Neural progenitor cell (in vitro differentiated cells): ENCODE measurements around the gene CNPY4. TPM values are rescaled to one million over a fixed set of nuclear protein-coding genes. Genes with fewer than 3 reads are reported as not detected.

Experiments used
- DNase-seq: peaks from one replicate; pipeline ENCODE4 v3.0.0-alpha.2; 2016; ENCODE audit warnings: low spot score
- H2AFZ ChIP-seq: fragments of 200-600 bp; sonication (generic); replicated peaks from 2 replicates; pipeline ENCODE4 v1.6.1; 2016; ENCODE audit warnings: antibody characterized with exemption
- H3F3A ChIP-seq: fragments of 200-600 bp; sonication (generic); 2 replicates; pipeline ENCODE4 v1.6.1; 2016; ENCODE audit warnings: antibody characterized with exemption, low read depth
- H3K27ac ChIP-seq: fragments of 200-600 bp; sonication (generic); 2 replicates; pipeline ENCODE4 v1.5.1; 2016; ENCODE audit warnings: mild to moderate bottlenecking
- H3K27me3 ChIP-seq: fragments of 200-600 bp; sonication (generic); 2 replicates; pipeline ENCODE4 v1.6.1; 2016; ENCODE audit warnings: mild to moderate bottlenecking, moderate library complexity
- H3K36me3 ChIP-seq: fragments of 200-600 bp; sonication (generic); 2 replicates; pipeline ENCODE4 v1.5.1; 2016
- H3K4me1 ChIP-seq: fragments of 200-600 bp; sonication (generic); 2 replicates; pipeline ENCODE4 v1.6.1; 2016; ENCODE audit warnings: mixed run types
- H3K4me2 ChIP-seq: fragments of 200-600 bp; sonication (generic); 2 replicates; pipeline ENCODE4 v1.6.1; 2016
- H3K4me3 ChIP-seq: fragments of 200-600 bp; sonication (generic); 2 replicates; pipeline ENCODE4 v1.5.1; 2016
- H3K79me2 ChIP-seq: fragments of 200-600 bp; sonication (generic); 2 replicates; pipeline ENCODE4 v1.6.1; 2016; ENCODE audit warnings: low read depth
- H3K9ac ChIP-seq: fragments of 200-600 bp; sonication (generic); 2 replicates; pipeline ENCODE4 v1.6.1; 2016
- H3K9me3 ChIP-seq: fragments of 200-600 bp; sonication (generic); 2 replicates; pipeline ENCODE4 v1.5.1; 2016; ENCODE audit warnings: low read depth
- H4K20me1 ChIP-seq: fragments of 200-600 bp; sonication (generic); 2 replicates; pipeline ENCODE4 v1.6.1; 2016; ENCODE audit warnings: low read depth
- H3K27ac Mint-ChIP-seq: 3 replicates; pipeline ENCODE4 v1.8.0; 2021; ENCODE audit warnings: mixed read lengths
- H3K27me3 Mint-ChIP-seq: 2 replicates; pipeline ENCODE4 v1.8.0; 2022; ENCODE audit warnings: low read depth, mild to moderate bottlenecking, inconsistent platforms, moderate library complexity, mixed read lengths; ENCODE audit not compliant: insufficient read depth
- H3K36me3 Mint-ChIP-seq: 3 replicates; pipeline ENCODE4 v1.8.0; 2021; ENCODE audit warnings: mixed read lengths
- H3K4me1 Mint-ChIP-seq: 3 replicates; pipeline ENCODE4 v1.8.0; 2021; ENCODE audit warnings: mixed read lengths
- H3K4me3 Mint-ChIP-seq: 3 replicates; pipeline ENCODE4 v1.8.0; 2021; ENCODE audit warnings: mild to moderate bottlenecking, moderate library complexity, mixed read lengths
- H3K9me3 Mint-ChIP-seq: 3 replicates; pipeline ENCODE4 v1.8.0; 2020; ENCODE audit warnings: mixed read lengths
- CTCF ChIP-seq: fragments of 200-600 bp; sonication (generic); IDR thresholded peaks from 2 replicates; pipeline ENCODE4 v1.5.1; 2017; ENCODE audit warnings: antibody characterized with exemption, mild to moderate bottlenecking
- EZH2 ChIP-seq: fragments of 200-600 bp; sonication (generic); IDR thresholded peaks from 2 replicates; pipeline ENCODE4 v1.6.1; 2017; ENCODE audit warnings: antibody characterized with exemption, mild to moderate bottlenecking, moderate library complexity
- EZH2phosphoT487 ChIP-seq: fragments of 200-600 bp; sonication (generic); IDR thresholded peaks from 2 replicates; pipeline ENCODE4 v1.6.1; 2017; ENCODE audit warnings: antibody characterized with exemption
- total RNA-seq: library from RNA; depleted of rRNA; stranded (reverse); fragments of >200 nt; gene quantifications from 2 replicates; pipeline ENCODE4 v1.2.3, GENCODE V29; 2015; ENCODE audit warnings: low replicate concordance

The CNPY4 gene
- total RNA-seq, 1 donor from 2014 or later: 25.8 TPM

GRCh38 chr7:100159099-100159623 lies 39.7 kb downstream of the CNPY4 start:
- TF ChIP-seq EZH2 (no peak), CTCF (no peak), EZH2phosphoT487 (no peak)
- peak overlapping the region; percentile 96 for H3K4me3 ChIP-seq
- H3K9me3 Mint-ChIP-seq: no peaks in the 10 kb centered on the region
- H3K4me1 Mint-ChIP-seq: peaks cover 19% of the 10 kb centered on the region
- H3K9ac ChIP-seq: no peak overlapping the region
- H3K27me3 Mint-ChIP-seq: peaks cover 16% of the 10 kb centered on the region
- no peaks in the 10 kb centered on the region for H3K36me3 ChIP-seq
- peak overlapping the region; percentile 86 for H3K4me3 Mint-ChIP-seq
- peak overlapping the region; percentile 96 for H3K4me2 ChIP-seq
- H3K27me3 ChIP-seq: no peaks in the 10 kb centered on the region
- no peak overlapping the region for H2AFZ ChIP-seq
- H3F3A ChIP-seq: peaks cover 24% of the 10 kb centered on the region
- no peaks in the 10 kb centered on the region for H3K4me1 ChIP-seq
- no peak for DNase-seq
- peak overlapping the region; percentile 54 for H3K27ac Mint-ChIP-seq
- peaks cover 3% of the 10 kb centered on the region for H3K36me3 Mint-ChIP-seq
- no peaks in the 10 kb centered on the region for H3K9me3 ChIP-seq
- no peaks in the 10 kb centered on the region for H3K79me2 ChIP-seq
- H3K27ac ChIP-seq: peak overlapping the region; percentile 40
- H4K20me1 ChIP-seq: peaks cover 26% of the 10 kb centered on the region

GRCh38 chr7:100160067-100160466 lies 40.6 kb downstream of the CNPY4 start:
- Mint-ChIP-seq H3K36me3 (peaks cover 3% of the 10 kb centered on the region), H3K4me3 (peak overlapping the region; percentile 86)

GRCh38 chr7:100163006-100163531 lies 43.6 kb downstream of the CNPY4 start:
- H4K20me1 ChIP-seq: peaks cover under 1% of the 10 kb centered on the region
- H3K9me3 ChIP-seq: no peaks in the 10 kb centered on the region
- no peak overlapping the region for H3K4me3 ChIP-seq
- H3K36me3 ChIP-seq: no peaks in the 10 kb centered on the region
- H3F3A ChIP-seq: peaks cover 22% of the 10 kb centered on the region
- no peak for DNase-seq
- H3K27ac ChIP-seq: no peak overlapping the region
- Mint-ChIP-seq H3K27me3 (peaks cover 26% of the 10 kb centered on the region), H3K36me3 (no peaks in the 10 kb centered on the region), H3K27ac (peak overlapping the region; percentile 14), H3K4me3 (no peak overlapping the region), H3K9me3 (no peaks in the 10 kb centered on the region), H3K4me1 (peaks cover 27% of the 10 kb centered on the region)
- H2AFZ ChIP-seq: no peak overlapping the region
- no peak overlapping the region for H3K4me2 ChIP-seq
- H3K4me1 ChIP-seq: peaks cover 14% of the 10 kb centered on the region
- peaks cover 22% of the 10 kb centered on the region for H3K27me3 ChIP-seq
- TF ChIP-seq EZH2 (no peak), CTCF (no peak), EZH2phosphoT487 (no peak)
- H3K79me2 ChIP-seq: no peaks in the 10 kb centered on the region
- no peak overlapping the region for H3K9ac ChIP-seq

More at GRCh38 chr7:100160067-100160466, 40.6 kb downstream of the CNPY4 start:
- Mint-ChIP-seq H3K9me3 (no peaks in the 10 kb centered on the region), H3K4me1 (peaks cover 19% of the 10 kb centered on the region), H3K27me3 (peaks cover 16% of the 10 kb centered on the region), H3K27ac (no peak overlapping the region)
- Histone ChIP-seq H3K9me3 (no peaks in the 10 kb centered on the region), H2AFZ (no peak overlapping the region), H3K4me2 (no peak overlapping the region), H3K4me1 (no peaks in the 10 kb centered on the region), H4K20me1 (peaks cover 26% of the 10 kb centered on the region), H3K27me3 (no peaks in the 10 kb centered on the region), H3K79me2 (no peaks in the 10 kb centered on the region), H3F3A (peaks cover 24% of the 10 kb centered on the region), H3K36me3 (no peaks in the 10 kb centered on the region), H3K27ac (no peak overlapping the region), H3K4me3 (no peak overlapping the region), H3K9ac (no peak overlapping the region)
- TF ChIP-seq EZH2 (no peak), EZH2phosphoT487 (no peak), CTCF (no peak)
- no peak for DNase-seq
